OCI-LY7 (cell line): ENCODE measurements around the gene ZNF3. TPM values are rescaled to one million over a fixed set of nuclear protein-coding genes. Genes with fewer than 3 reads are reported as not detected.
A peak's percentile ranks its signal among the peaks of the same experiment; 100 is the strongest.

ENCODE experiments used
- BruUV-seq: library from RNA; stranded (reverse); fragments of 400-500 nt; replicated peaks from 2 replicates; lab custom pipeline; 2021; lab: Mats Ljungman, UMichigan
- CTCF ChIA-PET: fragments of 300-600 bp; sonication (Branson Sonifier 250); formaldehyde crosslinking; loops from one replicate; lab custom pipeline; 2022; ENCODE audit warnings: antibody characterized with exemption; ENCODE audit not compliant: unreplicated experiment; lab: Charles Lee
- POLR2A ChIA-PET: fragments of 300-600 bp; sonication (Branson Sonifier 250); formaldehyde crosslinking; loops from one replicate; lab custom pipeline; 2022; ENCODE audit warnings: antibody characterized with exemption; lab: Charles Lee
- DNase-seq: peaks from one replicate; pipeline ENCODE4 v3.0.0-alpha.2; 2015; ENCODE audit warnings: low spot score
- H2AFZ ChIP-seq: fragments of 200-600 bp; sonication (generic), shearing (Covaris generic); 2 replicates; pipeline ENCODE4 v1.6.1; 2014; ENCODE audit warnings: mild to moderate bottlenecking, antibody characterized with exemption, low read length, moderate library complexity
- H3K27ac ChIP-seq: fragments of 200-600 bp; sonication (generic); 2 replicates; pipeline ENCODE4 v1.5.1; 2014; ENCODE audit warnings: mixed run types, low read depth, mild to moderate bottlenecking, moderate library complexity, low read length, inconsistent platforms; ENCODE audit not compliant: poor library complexity, severe bottlenecking
- H3K36me3 ChIP-seq: fragments of 200-600 bp; sonication (generic); 2 replicates; pipeline ENCODE4 v1.6.1; 2014; ENCODE audit warnings: mild to moderate bottlenecking, antibody characterized with exemption, low read length, moderate library complexity, mixed read lengths; ENCODE audit not compliant: insufficient read depth
- H3K4me1 ChIP-seq: fragments of 200-600 bp; sonication (generic); 2 replicates; pipeline ENCODE4 v1.5.1; 2014; ENCODE audit warnings: mild to moderate bottlenecking, low read length; ENCODE audit not compliant: insufficient read depth, poor library complexity, severe bottlenecking
- H3K4me2 ChIP-seq: fragments of 200-600 bp; sonication (generic); 2 replicates; pipeline ENCODE4 v1.6.1; 2014; ENCODE audit warnings: mild to moderate bottlenecking, low read length
- H3K4me3 ChIP-seq: fragments of 200-600 bp; sonication (generic); 2 replicates; pipeline ENCODE4 v1.5.1; 2014; ENCODE audit warnings: mild to moderate bottlenecking, low read depth, low read length; ENCODE audit not compliant: poor library complexity, severe bottlenecking
- H3K79me2 ChIP-seq: fragments of 200-600 bp; sonication (generic); 2 replicates; pipeline ENCODE4 v1.6.1; 2016; ENCODE audit warnings: low read depth, mild to moderate bottlenecking, low read length, moderate library complexity, mixed read lengths; ENCODE audit not compliant: insufficient read depth
- H3K9me2 ChIP-seq: fragments of 200-600 bp; sonication (generic); 2 replicates; pipeline ENCODE4 v1.6.1; 2016; ENCODE audit warnings: mild to moderate bottlenecking, low read length, mixed read lengths; ENCODE audit not compliant: insufficient read depth
- H3K9me3 ChIP-seq: fragments of 200-600 bp; sonication (generic); 2 replicates; pipeline ENCODE4 v1.6.1; 2014; ENCODE audit warnings: mild to moderate bottlenecking, mixed run types, low read length, mixed read lengths
- H4K20me1 ChIP-seq: fragments of 200-600 bp; sonication (generic); 2 replicates; pipeline ENCODE4 v1.6.1; 2014; ENCODE audit warnings: mild to moderate bottlenecking, antibody characterized with exemption, low read length, moderate library complexity, mixed read lengths; ENCODE audit not compliant: insufficient read depth
- CTCF ChIP-seq: fragments of 200-600 bp; sonication (generic); conservative IDR thresholded peaks from 2 replicates; pipeline ENCODE4 v1.5.1; 2014; ENCODE audit warnings: mild to moderate bottlenecking, antibody characterized with exemption, low read length, moderate library complexity, mixed read lengths
- EZH2phosphoT487 ChIP-seq: fragments of 200-600 bp; sonication (generic); IDR thresholded peaks from 2 replicates; pipeline ENCODE4 v1.6.1; 2018; ENCODE audit warnings: low read depth, borderline replicate concordance, mild to moderate bottlenecking, mixed run types, antibody characterized with exemption, low read length, moderate library complexity, mixed read lengths
- intact Hi-C: fragments of 100-400 bp; cut with micrococcal nuclease; formaldehyde crosslinking; loops from one replicate; pipeline ENCODE4 v1.10.0; 2022; ENCODE audit not compliant: unreplicated experiment
- total RNA-seq, 2 experiments: library from RNA; depleted of rRNA in 1 of 2; stranded (reverse); fragments of >200 nt in 1 of 2; shearing (Covaris generic) in 1 of 2; gene quantifications; 2 replicates each; pipeline ENCODE4 v1.2.3, GENCODE V29; 2014 to 2022

ZNF3 gene
- total RNA-seq, 2 experiments from 2014 or later: 19.8 to 23.7 TPM

- H3K4me3 ChIP-seq: no peak overlapping the region
- ChIA-PET POLR2A (interaction anchor here (0.5 to 0.6 kb wide), 2 partner anchors 8 to 104 kb away, joined by 3 to 4 read pairs; no protein-coding TSS in a partner anchor), CTCF (no interaction called here)
- intact Hi-C loops: no loop called here
- H3K79me2 ChIP-seq: no peaks in the 10 kb centered on the region; the same call in 1 of the 2 replicates
- H3K27ac ChIP-seq: no peak overlapping the region
- H3K9me3 ChIP-seq: no peaks in the 10 kb centered on the region
- no peaks in the 10 kb centered on the region for H3K4me1 ChIP-seq
- peaks cover 76% of the 10 kb centered on the region for H3K36me3 ChIP-seq
- no peak overlapping the region for H3K4me2 ChIP-seq
- TF ChIP-seq EZH2phosphoT487: no peak
- TF ChIP-seq CTCF: no peak
- no TSS peak for BruUV-seq
- no peaks in the 10 kb centered on the region for H3K9me2 ChIP-seq
- H2AFZ ChIP-seq: no peak overlapping the region
- DNase-seq: no peak
- H4K20me1 ChIP-seq: no peaks in the 10 kb centered on the region
Measured at GRCh38 chr7:100074841-100075240, 6.7 kb downstream of the ZNF3 start.

GRCh38 chr7:100072462-100072861 is 9.1 kb downstream of the ZNF3 start:
- Histone ChIP-seq H3K4me3 (no peak overlapping the region), H2AFZ (no peak overlapping the region), H4K20me1 (no peaks in the 10 kb centered on the region), H3K79me2 (no peaks in the 10 kb centered on the region), H3K4me1 (no peaks in the 10 kb centered on the region), H3K9me3 (no peaks in the 10 kb centered on the region), H3K27ac (no peak overlapping the region), H3K9me2 (no peaks in the 10 kb centered on the region), H3K4me2 (no peak overlapping the region), H3K36me3 (peaks cover 73% of the 10 kb centered on the region)
- DNase-seq: no peak
- no TSS peak for BruUV-seq
- POLR2A ChIA-PET: interaction anchor here (0.5 kb wide), 1 partner anchor 20 kb away, joined by 3 read pairs; no protein-coding TSS in a partner anchor
- intact Hi-C loops: no loop called here
- CTCF ChIA-PET: no interaction called here
- no peak for TF ChIP-seq CTCF
- no peak for TF ChIP-seq EZH2phosphoT487

GRCh38 chr7:100071018-100071723 is 10.4 kb downstream of the ZNF3 start:
- CTCF ChIA-PET: no interaction called here
- Histone ChIP-seq H3K9me2 (no peaks in the 10 kb centered on the region), H3K4me1 (no peaks in the 10 kb centered on the region), H3K79me2 (no peaks in the 10 kb centered on the region), H3K36me3 (peaks cover 66% of the 10 kb centered on the region), H4K20me1 (no peaks in the 10 kb centered on the region), H3K27ac (no peak overlapping the region), H3K9me3 (no peaks in the 10 kb centered on the region), H2AFZ (no peak overlapping the region), H3K4me2 (no peak overlapping the region), H3K4me3 (no peak overlapping the region)
- TF ChIP-seq EZH2phosphoT487 (no peak), CTCF (no peak)
- TSS peak; percentile 53 for BruUV-seq
- no peak for DNase-seq
- intact Hi-C loops: no loop called here
- POLR2A ChIA-PET: interaction anchor here (0.6 to 1.1 kb wide), 2 partner anchors 21 to 115 kb away, joined by 3 to 8 read pairs; no protein-coding TSS in a partner anchor
